DOHH2 (cell line): ENCODE results near the gene TBL1XR1.
"Not testable (repeated sequence)": the region's sequence is repeated elsewhere in the genome, so short reads cannot be mapped to it uniquely, and the experiment has no call there.

ENCODE experiments used
- EZH2phosphoT487 ChIP-seq: fragments of 200-600 bp; sonication (generic); IDR thresholded peaks from 2 replicates; pipeline ENCODE4 v1.6.1; 2017; ENCODE audit warnings: borderline replicate concordance, mild to moderate bottlenecking, antibody characterized with exemption, low read length, moderate library complexity, mixed read lengths
- TF ChIP-seq, protein P1 (sequence below): fragments of 200-600 bp; sonication (generic); IDR thresholded peaks from one replicate; pipeline ENCODE4 v1.5.1; 2014; ENCODE audit warnings: antibody characterized with exemption, mild to moderate bottlenecking, low read depth, low read length; ENCODE audit not compliant: poor library complexity, severe bottlenecking

GRCh38 chr3:177000159-177000558, 197.1 kb downstream of the TBL1XR1 start:
- TF ChIP-seq, protein P1, sequence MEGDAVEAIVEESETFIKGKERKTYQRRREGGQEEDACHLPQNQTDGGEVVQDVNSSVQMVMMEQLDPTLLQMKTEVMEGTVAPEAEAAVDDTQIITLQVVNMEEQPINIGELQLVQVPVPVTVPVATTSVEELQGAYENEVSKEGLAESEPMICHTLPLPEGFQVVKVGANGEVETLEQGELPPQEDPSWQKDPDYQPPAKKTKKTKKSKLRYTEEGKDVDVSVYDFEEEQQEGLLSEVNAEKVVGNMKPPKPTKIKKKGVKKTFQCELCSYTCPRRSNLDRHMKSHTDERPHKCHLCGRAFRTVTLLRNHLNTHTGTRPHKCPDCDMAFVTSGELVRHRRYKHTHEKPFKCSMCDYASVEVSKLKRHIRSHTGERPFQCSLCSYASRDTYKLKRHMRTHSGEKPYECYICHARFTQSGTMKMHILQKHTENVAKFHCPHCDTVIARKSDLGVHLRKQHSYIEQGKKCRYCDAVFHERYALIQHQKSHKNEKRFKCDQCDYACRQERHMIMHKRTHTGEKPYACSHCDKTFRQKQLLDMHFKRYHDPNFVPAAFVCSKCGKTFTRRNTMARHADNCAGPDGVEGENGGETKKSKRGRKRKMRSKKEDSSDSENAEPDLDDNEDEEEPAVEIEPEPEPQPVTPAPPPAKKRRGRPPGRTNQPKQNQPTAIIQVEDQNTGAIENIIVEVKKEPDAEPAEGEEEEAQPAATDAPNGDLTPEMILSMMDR: not testable (repeated sequence)
- not testable (repeated sequence) for TF ChIP-seq EZH2phosphoT487
